Stimulated activated CD8-positive, alpha-beta memory T cell treated with anti-CD3 and anti-CD28 coated beads, Interleukin-12 subunit alpha, Interleukin-12 subunit beta, amount 100 ng/mL, for 24 hours (primary cell): Measurements from ENCODE around the gene MLLT10.
"Not testable (repeated sequence)": the region's sequence is repeated elsewhere in the genome, so short reads cannot be mapped to it uniquely, and the experiment has no call there.

ENCODE experiments used
- DNase-seq: peaks from one replicate; pipeline ENCODE4 v3.0.0-alpha.2; 2020; ENCODE audit errors: extremely low read depth

Gene MLLT10

DNA sequence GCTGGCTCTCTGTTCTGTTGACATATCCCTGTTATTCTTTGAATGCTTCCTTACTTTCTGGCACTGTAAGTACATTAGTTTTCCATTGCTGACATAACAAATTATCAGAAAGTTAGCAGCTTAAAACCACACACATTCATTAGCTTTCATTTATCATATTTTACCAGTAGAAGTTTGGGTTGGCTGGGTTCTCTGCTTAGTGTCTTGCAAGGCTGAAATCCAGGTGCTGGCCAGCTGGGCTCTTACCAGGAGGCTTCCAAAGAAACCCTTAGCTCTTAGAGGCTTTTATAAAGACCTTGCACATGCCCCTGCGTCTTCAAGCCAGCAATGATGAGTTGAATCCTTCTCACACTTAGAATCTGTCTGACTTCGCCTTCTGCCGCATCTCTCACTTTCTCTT, 160.6 kb downstream of the MLLT10 start:
- no peak for DNase-seq

GRCh38 chr10:21696302-21696701, 162.3 kb downstream of the MLLT10 start:
- no peak for DNase-seq

- no peak for DNase-seq
These were observed 165.5 kb downstream of the MLLT10 start for GRCh38 chr10:21699575-21699974.

DNA sequence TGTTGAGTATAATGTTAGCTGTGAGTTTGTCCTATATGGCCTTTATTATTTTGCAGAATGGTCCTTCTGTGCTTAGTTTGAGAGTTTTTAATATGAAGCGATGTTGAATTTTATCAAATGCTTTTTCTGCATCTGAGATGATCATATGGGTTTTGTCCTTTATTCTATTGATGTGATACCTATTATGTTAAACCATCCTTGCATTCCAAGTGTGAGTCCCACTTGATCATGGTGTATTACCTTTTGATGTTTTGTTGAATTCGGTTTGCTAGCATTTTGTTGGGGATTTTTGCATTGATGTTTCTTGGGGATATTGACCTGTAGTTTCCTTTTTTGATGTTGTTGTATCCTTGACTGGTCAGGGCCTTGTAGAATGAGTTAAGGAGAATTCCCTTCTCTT, 166.4 kb downstream of the MLLT10 start:
- no peak for DNase-seq

DNA sequence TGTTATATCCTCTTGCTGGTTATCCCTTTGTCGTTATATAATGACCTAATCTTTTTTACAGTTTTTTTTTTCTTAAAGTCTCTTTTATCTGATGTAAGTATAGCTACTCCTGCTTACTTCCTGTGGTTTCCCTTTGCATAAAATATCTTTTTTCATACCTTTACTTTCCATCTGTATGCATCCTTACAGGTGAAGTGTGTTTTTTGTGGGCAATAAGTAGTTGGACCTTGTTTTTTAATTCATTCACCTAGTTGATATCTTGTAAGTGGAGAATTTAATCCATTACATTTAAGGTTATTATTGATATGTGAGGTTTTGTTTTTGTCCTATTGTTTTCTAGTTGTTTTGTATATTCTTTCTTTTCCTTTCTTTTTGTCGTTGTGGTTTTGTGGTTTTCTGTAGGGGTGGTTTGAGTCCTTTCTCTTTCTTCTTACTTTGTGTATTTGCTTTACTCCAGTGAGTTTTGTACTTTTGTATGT, 168.6 kb downstream of the MLLT10 start:
- no peak for DNase-seq

DNA sequence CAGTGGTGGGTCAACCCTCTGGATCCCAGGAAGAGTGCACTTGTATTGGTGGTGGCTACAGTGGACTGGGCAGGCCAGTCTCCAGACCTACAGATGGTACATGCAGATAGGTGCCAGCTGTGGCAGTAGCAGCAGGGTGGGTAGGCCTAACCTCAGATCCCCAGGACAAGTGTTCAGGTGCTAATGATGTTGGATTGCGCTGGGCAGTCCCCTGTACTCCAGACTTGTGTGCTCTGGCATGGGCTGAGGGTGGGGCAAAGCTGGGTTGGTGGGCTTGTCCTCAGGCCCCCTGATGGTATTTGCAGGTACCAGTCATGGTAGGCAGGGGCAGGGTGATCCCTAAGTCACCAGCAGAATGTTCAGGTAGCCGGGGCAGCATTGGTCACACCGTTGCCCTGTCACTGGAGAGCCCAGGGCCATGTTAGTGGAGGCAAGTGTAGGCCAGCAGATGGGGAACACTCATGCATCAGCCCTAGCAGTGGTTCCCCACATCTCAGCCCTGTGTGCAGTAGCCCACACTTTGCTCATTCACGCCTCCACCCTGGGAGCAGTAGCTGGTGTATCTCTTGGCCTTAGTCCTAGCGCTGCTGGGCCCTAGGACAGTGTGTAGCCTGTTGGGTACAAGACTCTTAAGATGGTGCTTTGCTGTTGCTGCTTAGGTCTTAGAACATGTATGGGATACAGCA, 171.3 kb downstream of the MLLT10 start:
- no peak for DNase-seq

- no peak for DNase-seq
These were observed 171.8 kb downstream of the MLLT10 start for GRCh38 chr10:21705828-21706176.

DNA sequence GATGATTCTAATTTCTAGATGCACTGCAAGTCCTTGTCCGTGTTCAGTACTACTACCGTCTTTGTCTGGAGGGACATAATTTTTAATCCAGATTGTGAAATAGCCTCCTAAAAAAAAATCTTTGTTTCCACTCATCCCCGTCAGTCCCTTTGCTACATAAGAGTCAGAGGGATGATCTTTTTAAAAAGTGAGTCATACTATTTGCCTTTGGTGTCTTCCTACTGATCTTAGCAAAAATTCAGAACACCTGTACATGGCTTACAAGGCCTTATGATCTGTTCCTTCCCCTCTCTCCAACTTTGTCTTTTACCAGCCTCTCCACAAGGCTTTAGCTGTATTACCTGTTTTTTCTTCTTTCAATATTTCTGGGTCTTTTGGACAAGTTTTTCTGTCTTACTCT, 173.5 kb downstream of the MLLT10 start:
- no peak for DNase-seq

DNA sequence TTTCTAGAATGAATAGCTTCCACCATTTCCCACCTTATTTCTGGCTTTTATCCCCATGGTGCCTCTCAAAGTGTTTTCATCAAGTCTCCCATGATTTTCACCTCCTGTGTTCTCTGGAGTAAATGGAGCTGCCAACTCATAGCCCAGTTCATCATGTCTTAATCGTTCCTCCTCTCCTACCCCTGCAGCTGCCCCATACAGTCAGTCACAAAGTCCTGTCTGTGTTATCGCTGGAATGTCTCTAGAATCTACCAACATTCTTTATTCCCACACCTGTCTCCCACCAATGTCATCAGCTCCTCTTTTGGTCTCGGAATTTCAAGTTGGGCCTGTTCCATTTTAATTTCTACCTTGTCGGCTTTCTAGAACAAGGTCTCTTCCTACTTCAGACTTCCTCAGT, 178.9 kb downstream of the MLLT10 start:
- DNase-seq: no peak

DNA sequence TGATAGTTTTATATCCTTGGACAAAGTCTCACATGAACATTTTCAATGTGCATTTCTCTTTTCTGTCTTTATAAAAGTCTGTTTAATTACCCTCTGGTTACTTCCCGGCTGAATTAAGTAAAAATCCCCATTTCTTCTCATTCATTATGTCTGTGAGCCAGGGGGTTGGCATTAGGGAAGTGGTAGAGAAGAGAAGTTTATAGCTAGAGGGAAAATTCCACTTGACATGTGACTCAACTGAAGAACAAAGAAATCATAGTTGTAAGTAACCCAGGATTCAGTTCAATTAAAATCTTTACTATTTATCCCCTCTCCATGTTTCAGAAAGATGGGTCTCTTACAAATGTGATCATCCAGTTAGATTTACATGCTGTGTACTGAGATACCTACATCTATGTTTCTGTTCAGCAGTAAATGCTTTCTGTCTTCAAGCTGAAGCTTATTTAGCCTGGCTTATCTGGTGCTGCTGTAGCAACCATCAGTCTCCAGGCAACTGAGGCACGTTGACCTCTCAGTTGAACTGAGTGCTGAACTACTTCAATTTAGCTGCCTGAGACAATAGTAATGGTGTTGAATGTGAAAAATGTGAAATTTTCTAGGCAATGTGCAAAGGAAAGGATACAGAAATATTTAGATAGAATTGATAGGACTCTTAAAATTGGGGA, 181.6 kb downstream of the MLLT10 start:
- DNase-seq: no peak

GRCh38 chr10:21717437-21718054, 183.5 kb downstream of the MLLT10 start:
- not testable (repeated sequence) for DNase-seq

GRCh38 chr10:21719502-21719901, 185.5 kb downstream of the MLLT10 start:
- DNase-seq: no peak

DNA sequence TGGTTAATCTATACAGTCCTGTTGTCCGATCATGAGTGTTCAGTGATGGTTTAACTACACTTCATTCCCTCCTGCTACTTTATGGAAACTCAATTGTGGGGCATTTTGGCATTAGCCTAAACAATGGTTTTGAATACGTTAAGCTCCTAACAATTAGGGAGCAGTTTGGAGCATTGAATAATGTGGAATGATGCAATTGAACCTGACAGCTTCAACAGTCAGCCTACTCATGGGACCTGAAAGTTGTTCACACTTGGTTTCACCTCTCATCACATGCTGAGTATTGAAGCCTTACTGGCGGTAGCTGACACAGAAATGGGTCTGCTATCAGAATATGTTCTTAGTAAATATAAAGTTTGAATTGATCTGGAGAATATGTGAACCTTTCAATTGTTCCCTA, 186.1 kb downstream of the MLLT10 start:
- no peak for DNase-seq

- DNase-seq: no peak
These were observed 187.1 kb downstream of the MLLT10 start for GRCh38 chr10:21721000-21721665.

- DNase-seq: no peak
These were observed 188.2 kb downstream of the MLLT10 start for GRCh38 chr10:21722209-21722608.

DNA sequence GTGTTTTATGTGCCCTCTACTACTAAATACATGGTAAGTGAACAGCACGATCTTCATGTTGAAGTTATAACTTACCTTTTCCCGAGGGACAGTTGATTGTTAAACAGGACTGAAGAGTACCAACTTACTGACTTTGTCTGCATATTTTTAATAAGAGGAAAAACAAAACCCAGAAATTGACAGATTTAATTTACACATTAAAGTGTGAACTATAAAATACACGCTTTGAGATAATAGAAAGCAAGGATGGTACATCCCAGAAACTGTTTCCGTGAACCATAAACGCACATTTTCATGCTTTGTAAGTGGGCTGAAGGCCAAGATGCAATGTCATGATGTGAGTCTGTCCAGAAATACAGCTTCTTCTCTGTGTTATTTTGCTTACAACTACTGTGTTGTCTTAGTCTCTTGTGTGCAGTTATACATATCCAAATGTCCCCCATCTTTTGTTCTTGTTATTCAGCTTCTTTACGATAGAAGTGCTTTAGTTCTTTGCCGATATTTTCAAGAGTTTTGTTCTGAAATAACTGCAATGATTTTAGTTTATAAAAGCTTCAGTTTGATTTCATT, 190.1 kb downstream of the MLLT10 start:
- DNase-seq: no peak

DNA sequence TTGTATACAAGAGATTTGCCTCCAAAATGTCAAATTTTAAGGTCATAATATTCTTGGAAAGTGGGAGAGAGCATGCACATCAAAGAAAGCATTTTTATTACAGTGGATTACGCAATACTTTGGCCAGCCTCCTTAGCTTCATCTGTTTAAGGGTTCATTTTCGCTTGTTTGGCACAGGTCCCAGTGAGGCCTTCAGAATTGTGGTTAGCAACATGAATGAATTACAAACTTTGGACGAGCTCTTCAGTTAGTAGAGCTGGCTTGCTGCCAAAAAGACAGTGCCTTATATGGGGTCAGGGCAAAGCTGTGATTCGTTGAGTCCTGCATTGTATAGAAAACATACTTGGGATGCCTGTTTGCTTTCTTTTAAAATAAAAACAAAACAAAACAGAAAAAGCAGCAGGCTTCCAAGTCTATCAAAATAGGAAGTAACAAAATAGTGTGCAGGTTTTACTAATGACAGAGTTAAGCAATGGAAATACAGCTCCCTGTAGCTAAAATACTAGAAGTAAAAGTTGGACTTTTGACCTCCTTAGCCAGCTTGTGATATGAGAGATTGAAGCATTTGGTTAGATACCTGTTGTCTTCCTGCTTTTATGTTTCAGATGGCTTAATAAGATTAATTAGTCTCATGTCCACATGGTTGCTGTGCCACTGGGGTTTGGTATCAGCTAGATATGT, 190.8 kb downstream of the MLLT10 start:
- DNase-seq: no peak

GRCh38 chr10:21726601-21727225, 192.7 kb downstream of the MLLT10 start:
- no peak for DNase-seq

GRCh38 chr10:21727452-21728168, 193.6 kb downstream of the MLLT10 start:
- DNase-seq: no peak

DNA sequence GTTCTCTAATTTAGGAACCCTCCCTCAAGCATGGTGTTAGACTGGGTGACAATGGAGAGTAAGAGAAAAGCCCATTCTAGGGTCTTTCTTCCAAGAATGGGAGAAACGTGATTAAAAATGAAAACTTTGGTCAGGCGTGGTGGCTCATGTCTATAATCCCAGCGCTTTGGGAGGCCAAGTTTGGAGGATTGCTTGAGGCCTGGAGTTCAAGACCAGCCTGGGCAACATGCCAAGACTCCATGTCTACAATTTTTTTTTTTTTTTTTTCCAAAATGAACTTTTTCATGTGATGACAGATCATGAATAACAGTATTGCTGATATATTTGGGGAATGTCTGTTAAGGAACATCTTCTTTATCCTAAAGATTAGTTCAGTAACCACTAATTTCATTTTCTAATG, 194.6 kb downstream of the MLLT10 start:
- DNase-seq: no peak
